Activated CD4-positive, CD25-positive, alpha-beta regulatory T cell treated with anti-CD3 and anti-CD28 coated beads, Interleukin-2, amount 50 U/mL, for 72 hours (primary cell): ENCODE data around the gene PCNX2.
"Not testable (repeated sequence)": the region's sequence is repeated elsewhere in the genome, so short reads cannot be mapped to it uniquely, and the experiment has no call there.

Experiments used
- DNase-seq: peaks from one replicate; pipeline ENCODE4 v3.0.0; 2021

PCNX2 gene

DNA sequence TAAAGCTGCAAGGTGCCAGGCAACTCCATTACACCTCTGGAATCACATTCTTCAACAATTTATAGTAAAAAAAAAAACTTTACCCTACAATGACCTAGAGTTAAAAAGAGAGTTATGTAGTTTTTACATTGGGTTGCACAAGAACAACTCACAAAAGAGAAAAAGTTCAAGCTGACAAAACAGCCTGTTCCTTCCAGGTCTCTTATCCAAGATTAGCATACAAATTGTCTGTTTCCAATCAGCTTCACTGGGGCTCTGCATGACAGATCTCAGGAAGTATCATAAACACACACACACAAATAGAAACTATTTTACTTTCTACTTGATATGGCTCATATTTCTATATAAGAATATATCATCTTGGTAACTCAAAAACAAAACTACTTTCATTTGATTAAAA lies 154.6 kb downstream of the PCNX2 start:
- no peak for DNase-seq

DNA sequence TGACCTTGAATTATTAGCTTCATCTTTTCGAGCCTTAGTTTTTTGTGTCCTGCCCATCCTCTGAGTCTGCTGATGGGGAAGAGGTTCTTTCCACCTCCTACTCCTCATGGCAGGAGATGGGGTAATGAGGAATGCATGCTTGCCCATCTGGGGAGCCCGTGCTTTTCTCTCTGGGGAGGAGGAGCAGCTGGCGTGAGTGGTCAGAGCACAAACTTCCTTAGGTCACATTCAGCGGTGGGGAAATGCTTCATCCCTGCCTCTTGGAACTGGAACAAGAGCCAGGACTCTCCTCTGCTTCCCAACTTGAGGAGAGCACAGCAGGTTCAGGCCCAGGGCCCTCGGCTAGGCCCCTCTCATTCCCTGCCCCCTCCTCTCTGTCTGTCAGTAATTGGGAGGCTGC lies 155.0 kb downstream of the PCNX2 start:
- no peak for DNase-seq

DNA sequence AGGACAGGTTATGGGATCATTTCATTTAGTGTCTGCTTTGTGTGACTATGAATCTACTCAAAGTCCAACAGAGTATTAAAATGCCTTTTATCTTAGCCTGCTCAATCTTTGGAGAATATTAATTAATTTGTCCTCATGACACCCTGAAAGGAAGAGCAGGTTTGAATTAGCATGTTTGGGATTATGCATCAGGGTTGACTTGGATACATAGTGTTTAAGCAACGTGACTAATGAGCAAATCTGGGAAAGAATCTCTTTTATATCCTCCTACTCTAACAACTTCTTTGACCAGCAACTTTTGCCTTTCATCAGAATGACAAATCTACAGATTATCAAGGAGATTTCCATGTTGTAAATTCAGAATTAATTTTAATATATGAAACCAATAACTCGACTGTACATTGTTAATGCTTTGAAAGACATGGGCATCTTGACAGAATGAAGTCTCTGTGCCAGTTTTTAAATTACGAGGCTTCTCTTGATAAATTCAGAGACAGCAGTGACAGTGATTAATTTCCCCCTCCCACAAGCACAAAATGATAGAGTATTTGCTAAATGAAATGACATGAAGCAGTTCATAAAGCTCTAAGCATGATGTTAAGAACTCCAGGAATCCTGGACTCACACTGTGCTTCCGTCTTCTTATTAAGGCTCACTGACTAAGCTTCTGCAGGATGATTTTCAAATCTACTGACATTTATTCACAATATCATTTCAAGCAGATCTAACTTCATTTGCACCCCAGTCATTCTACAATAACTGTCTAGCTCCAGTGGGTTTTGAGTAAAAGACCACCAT lies 156.5 kb downstream of the PCNX2 start:
- DNase-seq: no peak

DNA sequence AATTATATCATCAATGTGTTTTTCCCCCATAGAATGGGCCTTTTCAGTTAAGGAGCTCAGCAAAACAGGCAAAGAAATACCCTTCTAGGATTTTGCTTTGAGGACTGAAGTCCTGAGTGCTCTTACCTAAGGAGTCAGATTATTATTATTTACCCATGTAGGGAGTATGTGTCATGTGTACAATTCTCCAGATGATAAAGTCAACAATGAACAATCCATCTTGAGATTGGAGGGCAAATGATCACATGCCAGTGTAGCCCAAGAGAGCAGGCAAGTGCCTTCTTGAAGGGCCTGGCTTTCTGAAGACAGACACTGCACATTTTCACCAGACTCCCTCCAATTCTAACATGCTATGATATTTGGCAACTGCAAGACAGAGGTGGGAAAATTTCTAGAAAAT lies 159.7 kb downstream of the PCNX2 start:
- DNase-seq: no peak

DNA sequence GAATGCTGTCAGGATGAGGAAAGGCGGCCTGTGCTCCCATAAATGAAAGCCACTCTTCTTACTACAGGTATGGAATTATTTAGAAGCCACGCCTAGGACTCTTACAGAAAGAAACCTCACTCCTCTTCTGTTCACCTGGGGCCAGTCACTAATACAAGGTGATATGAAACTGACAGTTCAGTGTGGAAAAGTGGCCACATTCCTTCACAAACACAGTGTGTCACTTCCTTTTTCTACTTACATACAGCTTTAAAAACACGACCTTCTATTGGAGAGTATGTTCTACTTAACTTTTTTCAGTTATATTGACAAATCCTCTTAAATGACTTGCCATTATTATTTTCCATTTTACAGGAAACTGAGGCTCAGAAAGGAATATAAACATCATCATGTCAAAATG lies 163.1 kb downstream of the PCNX2 start:
- no peak for DNase-seq

DNA sequence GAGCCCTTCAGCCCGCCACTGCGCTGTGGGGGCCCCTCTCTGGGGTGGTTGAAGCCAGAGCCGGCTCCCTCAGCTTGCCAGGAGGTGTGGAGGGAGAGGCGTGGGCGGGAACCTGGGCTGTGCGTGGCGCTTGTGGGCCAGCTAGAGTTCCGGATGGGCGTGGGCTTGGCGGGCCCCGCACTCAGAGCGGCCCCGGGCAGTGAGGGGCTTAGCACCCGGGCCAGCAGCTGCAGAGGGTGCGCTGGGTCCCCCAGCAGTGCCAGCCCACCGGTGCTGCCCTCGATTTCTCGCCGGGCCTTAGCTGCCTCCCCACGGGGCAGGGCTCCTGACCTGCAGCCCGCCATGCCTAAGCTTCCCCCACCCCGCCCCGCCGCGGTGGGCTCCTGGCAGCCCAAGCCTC lies 166.5 kb downstream of the PCNX2 start:
- DNase-seq: not testable (repeated sequence)

DNA sequence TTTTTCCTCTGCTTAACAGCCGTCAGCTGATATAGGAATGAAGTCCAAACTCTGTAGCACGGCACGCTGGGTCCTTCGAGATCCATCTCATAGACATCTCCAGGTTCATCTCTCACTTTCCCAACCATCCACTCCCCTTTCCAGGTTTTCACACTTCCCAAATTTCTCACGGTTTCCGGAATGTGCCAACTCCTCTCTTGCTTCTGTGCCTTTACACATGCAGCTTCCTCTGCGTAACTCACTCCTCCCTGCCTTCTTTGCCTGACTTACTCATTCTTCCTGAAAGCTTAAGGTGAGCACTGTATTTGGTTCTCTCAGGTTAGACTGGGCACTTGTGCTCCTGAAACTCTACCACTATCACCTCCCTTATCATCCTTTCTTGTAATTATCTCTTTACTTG lies 168.4 kb downstream of the PCNX2 start:
- DNase-seq: no peak

DNA sequence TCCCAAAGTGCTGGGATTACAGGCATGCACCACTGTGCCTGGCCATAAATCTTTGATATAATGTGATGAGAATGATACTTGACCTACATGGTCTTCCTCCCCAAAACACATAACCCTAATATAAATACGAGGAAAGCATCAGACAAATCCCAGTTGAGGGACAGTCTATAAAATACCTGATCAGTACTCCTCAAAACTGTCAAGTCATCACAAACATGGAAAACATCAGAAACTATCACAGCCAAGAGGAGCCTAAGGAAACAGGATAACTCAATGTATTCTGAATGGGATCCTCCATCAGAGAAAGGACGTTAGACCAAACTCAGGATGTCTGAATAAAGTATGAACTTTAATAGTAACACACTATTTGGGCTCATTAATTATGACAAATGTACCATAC lies 172.7 kb downstream of the PCNX2 start:
- no peak for DNase-seq

DNA sequence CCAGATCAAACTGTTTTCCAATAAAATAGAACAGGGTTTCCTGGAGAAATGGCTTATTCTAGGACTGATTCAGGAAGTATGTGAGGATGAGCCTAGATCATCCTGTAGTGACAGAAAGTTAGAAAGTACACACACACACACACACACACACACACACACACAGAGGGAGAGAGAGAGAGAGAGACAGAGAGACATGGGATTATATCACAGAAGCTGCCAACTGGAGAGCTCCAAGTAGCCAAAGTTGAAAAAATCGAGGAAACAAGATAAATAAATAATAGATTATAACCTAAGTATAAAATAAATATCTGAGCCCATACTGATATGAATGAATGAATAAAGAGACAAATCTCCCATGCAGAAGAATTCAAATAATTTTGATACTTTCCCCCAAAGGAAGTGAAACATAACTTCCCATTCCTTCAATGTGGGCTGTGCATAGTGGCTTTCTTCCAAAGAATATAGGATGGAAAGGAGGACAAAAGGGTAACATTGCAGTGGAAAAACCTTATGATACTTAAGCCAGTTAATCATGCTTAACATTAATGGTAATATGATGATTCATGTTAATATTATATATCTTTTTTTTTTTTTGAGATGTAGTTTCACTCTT lies 173.5 kb downstream of the PCNX2 start:
- no peak for DNase-seq

DNA sequence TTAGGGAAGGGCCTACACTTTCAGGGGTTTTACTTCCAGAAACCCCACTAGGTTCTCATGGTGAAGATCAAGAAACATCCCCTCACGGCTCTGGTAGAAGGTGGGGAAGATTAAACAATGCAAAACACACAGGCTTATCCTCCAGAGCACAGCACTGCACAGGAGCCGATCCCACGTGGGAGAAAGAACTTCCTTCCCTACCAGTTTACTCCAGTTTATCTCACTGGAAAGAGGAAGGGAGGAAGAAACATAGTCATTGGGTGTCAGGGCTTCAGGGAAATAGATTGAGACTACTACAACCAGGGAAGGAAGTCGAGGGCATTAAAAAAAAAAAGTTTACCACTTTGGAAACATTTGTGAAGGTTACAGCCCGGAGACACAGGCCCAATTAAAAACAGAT lies 180.7 kb downstream of the PCNX2 start:
- no peak for DNase-seq

DNA sequence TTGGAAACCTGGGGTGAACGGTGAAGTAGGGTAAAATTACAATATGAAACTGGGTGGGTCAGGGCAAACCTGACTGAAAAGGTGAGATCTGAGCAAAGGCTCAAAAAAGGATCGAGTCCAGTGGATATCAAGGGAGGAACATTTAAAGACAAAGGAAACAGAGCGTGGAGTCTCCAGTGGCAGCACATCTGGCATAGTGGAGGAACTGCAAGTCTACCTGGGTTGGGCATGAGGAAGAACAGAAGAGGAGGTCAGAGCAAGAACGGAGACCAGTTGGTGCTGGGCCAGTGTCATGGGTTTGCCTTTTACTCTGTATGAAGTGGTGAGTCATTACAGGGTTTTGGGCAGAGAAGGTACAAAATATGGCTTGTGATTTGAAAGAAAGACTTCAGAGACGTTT lies 181.4 kb downstream of the PCNX2 start:
- DNase-seq: no peak

DNA sequence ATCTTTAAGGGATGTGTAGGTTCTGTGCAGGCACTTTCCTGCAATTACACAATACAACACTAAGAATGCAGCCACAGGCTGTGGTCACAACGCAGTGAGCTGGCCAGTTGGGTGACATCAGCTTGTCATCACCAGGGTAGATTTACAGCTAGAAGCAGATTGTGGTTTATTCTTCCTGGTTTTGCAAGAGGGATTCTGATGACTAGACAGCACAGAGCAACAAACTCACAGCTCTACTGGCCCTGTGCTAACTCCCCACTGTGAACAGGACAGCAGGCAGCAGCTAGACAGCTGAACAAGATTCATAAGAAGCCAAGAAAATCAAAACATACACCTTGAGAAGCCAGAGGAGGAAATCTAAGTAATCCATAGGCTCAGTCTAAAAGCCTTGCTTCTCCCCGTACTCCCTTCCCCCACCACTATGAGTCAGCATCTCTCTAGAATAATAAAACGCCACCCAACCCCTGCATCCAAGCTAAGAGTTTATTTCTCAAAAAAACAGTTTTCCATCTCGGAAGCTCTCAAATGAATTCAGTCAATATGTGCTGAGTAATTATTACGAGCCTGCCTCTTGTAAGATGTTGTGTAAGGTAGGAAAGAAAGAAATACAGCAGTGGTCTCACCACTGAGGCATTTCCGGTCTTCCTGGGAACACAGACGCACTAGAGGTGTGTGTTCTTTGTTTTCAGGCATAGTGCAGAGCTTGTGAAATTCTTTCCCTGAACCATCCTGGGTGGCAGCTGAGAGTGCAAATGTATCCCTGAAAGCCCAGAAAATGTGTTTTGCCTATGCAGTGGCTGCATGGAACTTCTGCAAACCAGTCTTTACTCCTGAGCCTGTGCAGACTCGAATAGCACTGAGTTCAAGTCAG lies 182.3 kb downstream of the PCNX2 start:
- no peak for DNase-seq

DNA sequence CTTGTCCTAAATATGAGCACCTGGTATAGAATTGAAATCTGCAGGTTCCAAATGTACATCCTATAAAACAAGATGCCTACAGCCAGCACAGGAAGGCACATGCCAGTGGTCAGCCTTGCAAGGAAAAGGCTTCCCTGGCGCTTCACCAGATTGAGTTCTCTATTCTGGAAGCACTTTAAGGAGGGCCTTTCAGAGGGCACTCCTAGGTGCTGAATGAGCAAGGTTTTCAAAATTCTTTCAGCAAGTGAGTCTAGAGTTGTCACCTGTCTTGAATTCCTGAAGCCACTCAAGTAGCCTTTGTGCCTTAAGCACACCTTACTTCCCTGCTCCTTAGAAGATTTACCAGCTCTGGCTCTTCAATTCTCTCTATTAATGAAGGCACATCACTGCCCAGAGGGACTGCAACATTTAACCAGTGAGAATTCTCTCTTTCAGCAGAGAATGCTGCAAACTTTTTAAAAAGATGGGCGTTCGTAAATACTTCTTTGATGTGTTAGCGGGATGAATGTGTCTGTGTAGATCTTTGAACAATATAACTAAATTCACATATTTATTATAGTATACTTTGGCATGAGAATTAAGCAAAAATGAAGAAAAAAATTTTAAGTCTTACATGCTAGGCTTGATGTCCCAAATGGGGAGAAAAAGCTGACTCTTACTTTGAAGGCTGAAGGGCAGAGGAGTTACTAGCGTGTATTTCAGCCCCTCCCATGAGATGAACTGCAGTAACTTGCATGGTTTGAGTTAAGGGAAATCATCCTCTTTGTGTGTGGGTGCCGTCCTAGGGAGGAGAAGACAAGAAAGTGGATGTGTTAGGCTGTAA lies 183.1 kb downstream of the PCNX2 start:
- DNase-seq: no peak

DNA sequence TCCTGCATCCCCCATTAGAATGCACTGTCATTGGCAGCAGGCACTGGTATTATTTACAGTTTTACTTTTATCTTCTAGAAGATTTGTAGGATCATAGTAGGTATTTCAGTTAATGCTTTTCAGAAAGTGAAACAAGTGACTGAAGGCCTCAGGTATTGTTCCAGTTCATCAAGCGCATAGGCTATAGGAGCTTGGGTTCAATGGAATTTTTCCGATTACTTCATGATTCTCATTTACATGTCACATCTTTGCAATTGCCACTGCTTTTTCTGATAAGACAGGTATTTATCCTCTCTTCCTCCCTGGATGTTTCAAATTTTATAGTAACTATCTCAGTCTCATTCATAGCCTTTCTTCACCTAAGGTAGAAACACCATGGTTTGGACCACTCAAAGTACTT lies 183.8 kb downstream of the PCNX2 start:
- no peak for DNase-seq

DNA sequence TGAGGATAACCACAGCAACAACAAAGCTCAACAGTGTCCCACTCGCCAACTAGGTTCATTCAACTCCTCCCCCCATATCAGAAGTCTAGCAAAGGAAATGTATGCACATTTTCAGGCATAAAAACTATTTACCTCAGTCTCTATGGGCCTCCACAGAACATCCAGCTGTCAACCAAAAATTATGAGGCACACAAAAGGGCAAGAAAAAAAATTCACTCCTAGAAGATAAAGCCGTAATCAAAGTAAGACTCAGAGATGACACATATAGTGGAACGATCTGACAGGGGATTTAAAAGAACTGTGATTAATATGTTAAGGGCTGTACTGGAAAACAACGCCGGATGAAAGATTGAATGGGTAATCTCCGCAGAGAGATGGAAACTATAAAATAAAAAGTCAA lies 186.4 kb downstream of the PCNX2 start:
- no peak for DNase-seq

DNA sequence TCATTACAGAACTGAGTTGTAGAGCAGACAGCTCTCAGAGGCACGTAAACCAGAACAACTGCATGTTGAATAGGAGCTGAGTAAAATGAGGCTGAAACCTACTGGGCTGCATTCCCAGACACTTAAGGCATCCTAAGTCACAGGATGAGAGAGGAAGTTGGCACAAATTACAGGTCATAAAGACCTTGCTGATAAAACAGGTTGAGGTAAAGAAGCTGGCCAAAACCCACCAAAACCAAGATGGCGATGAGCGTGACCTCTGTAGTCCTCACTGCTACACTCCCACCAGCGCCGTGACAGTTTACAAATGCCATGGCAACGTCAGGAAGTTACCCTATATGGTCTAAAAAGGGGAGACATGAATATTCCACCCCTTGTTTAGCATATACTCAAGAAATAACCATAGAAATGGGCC lies 187.8 kb downstream of the PCNX2 start:
- DNase-seq: not testable (repeated sequence)

DNA sequence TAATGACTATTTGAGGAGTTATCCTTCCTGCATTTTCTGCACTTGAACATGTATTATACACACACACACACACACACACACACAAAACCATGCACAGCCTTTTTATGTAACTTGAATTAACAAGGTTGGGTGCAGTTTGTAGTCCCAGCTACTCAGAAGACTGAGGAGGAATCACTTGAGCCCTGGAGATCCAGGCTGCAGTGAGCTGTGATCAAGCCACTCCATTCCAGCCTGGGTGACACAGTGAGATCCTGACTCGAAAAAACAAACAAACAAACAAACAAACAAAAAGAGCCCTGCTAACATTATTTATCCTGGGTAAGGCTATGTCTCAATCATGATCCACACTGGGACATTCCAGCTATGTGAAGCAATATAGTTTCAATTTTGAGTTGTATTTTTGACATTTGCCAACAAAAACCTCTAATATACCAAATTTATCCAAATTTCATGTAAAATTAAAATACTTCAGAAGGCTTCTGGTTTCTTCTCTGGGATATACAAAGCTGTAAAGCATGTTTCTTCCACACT lies 188.3 kb downstream of the PCNX2 start:
- no peak for DNase-seq

DNA sequence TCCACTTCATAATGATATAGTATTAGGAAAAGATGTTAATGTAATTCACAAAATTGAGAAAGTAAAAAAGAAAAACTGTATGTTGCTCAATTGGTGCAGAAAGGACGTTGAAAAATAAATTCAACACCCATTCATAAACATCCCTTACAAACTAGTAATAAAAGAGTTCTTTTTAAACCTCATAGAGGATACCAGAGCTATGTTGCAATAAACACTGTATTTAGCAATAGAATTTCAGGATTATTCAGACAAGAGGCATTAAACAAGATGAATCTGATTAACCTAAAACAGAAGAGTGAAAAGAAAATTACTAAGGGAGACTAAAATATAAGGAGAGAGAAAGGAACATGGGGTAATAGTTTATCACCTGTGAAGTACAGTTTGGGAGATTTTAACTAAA lies 190.3 kb downstream of the PCNX2 start:
- DNase-seq: no peak

DNA sequence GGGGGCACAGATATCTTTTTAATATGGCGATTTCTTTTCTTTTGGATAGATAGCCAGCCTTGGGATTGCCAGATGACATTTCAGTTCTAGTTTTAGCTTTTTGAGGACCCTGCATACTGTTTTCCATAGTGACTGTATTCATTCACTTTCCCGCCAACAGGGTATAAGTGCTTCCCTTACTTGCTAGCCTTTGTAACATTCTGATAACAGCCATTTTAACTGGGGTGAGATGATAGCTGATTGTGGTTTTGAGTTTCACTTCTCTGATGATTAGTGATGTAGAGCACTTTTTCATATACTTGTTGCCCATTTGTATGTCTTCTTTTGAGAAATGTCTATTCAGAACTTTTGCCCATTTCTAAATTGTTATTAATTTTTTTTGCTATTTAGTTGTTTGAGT lies 193.2 kb downstream of the PCNX2 start:
- no peak for DNase-seq

DNA sequence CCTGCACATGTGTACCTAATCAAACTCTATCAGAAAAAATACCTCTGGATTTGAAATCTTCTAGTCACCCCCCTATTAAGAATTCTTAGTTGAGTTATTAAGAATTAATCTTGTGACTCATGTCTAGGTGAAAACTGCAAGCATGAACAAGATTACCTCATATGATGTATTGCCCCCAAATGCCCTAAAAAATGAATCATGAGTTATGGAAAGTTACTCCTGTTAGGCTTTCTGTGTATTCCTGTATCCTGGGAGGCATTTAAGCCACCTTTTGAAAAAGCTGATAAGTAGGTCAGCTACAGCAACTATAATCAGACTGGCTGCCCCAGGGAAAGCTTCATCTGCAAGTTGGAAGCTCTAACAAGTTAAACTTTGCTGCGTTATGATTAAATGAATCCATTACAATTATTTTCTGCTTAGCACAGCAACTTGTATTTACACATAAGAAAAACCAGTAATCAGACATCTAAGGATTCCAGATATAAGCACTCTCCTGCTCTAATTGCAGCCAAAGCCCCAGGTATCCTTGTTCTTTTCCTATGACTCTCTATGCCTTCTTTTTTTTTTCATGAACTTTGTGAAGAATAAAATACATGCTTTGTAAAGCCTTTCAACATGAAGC lies 197.5 kb downstream of the PCNX2 start:
- DNase-seq: no peak

DNA sequence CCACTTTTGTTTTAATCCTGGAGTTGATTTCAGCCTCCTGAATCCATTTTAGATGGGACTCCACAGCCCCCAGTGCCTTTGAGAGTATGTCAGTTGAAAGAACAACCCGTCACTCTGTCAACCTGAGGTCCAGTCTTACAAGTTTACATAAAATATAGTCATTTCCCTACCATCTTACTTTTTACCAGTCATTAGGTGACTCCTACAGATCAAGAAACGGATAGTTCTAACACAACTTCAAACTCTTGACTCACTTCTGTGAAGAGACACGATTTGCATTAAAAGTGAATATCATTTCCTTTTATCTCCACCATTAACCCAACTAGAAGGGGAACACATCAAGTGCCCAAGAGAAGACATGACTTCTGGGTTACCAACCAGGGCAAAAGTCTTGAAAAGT lies 198.0 kb downstream of the PCNX2 start:
- no peak for DNase-seq

DNA sequence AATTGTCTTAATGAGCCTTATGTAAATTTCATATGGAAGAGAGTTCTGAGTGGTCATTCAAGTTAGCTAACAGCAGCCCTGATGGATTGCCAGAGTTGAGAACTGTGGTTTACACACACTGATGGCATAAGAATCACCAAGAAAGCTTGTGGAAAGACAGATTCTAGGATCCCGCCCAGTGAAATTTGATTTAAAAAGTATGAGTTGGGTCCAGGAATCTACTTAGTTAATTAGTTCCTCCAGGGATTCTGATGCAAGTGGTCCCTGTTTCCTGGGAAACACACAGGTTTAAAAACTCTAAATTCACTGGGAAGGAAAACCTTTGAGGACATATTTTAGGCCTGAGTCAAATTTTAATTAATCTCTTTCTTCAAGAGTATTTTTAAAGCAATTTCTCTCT lies 200.8 kb downstream of the PCNX2 start:
- DNase-seq: no peak
